ELF-1 (cell line): ENCODE results near the gene LDHB.
"Not testable (repeated sequence)": the region's sequence is repeated elsewhere in the genome, so short reads cannot be mapped to it uniquely, and the experiment has no call there.

Source experiments
- DNase-seq: peaks from one replicate; pipeline ENCODE4 v3.0.0-alpha.2; 2016; ENCODE audit warnings: low read depth, low spot score

LDHB gene

DNA sequence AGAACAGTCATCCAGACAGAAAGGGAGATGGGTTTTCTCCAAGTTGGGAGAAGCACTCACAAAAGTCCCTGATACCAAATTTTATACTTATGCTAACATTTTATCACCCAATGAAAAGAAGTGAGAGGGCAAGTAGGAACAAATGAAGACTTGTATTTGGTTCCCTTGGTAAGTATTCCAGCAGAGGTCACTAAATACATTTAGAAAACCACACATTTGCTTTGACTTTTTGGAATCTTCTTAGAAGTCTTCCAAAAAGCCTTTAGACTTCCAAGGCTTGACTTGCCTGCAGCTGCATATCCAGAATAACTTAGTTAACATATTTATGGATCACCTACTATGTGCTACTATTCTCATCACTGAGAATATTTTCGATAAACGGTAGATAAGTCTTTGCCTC is 49.9 kb downstream of the LDHB start:
- DNase-seq, result no peak

DNA sequence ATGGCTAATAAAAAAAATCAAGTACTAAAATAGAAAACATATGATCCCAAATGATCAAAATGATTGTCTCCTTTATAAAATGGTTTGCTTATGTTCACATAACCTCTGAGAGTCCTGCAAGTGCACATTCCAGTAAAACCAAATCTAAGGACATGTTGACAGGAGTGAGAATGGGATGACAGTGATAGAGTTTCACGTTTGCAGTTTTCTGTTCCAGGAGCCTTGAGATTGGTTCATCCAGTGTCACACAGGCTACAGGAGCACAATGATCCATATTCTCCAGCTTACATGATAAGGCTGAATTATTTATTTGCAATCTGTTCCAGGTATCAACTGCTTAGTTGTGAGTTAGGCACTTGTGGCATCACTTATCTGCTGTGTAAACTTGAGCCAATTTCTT is 51.5 kb downstream of the LDHB start:
- DNase-seq, result no peak

DNA sequence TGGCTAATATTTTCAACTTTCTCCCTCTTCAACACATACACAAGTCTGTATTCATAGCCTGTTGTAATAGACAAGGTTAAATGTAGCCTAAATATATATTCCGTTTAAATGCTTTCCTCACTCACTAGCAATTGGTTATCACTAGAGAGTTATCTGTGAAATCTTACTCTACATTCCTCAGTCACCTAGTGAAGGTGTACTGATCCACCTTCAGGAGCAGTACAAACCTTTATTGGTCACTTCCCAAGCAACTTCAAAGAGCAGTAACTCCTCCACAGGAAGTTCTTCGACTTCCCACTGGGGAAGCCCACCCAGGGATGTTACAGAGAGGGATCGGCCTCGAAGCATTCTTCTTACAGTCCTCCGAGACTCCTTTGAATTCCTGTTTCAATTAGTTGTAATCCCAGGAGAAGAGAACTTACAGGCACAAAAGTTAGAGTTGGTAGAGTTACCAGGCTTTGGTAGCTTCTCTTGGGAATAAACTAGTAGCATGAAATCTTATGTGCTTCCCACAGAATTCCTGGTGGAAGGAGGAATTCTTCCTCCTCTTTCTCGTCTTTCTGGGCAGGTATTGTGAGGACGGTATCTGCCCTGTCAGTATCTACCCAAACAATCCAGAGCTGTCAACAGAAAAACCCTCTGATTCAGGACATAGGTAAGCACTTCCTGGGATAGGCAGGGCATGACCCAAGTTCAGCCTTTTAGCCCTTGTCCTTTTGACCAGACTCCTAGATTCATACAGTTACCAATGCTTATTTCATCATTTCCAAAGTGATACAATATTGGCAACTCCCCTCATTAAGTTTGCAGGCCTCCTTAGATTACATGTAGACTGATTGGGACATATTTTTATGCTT is 53.2 kb downstream of the LDHB start, which contains the start of gene GYS2:
GYS2 (minus strand) TSS at position 603 of the 857 bp plus-strand sequence; CDS start at position 348, 255 bp downstream.
- DNase-seq, result peak; percentile 10

DNA sequence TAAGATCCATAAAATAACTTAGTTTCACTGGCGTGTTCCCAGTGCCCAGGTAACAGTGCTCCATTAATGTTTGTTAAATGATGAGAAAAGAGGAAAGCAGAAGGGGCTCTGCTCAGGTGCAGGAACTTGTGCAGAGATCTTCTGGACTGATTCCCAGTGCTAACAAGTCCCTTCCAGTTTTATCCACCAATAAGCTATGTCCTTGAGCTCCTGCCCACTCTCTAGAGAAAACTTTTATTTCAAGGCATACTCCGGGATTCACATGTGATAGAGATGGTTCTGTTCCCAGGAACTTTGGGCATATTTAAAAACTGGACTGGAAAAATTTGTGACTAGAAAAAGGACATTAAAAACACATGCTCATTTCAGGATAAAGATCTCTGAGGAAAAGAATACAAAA is 54.9 kb downstream of the LDHB start:
- DNase-seq, result no peak

DNA sequence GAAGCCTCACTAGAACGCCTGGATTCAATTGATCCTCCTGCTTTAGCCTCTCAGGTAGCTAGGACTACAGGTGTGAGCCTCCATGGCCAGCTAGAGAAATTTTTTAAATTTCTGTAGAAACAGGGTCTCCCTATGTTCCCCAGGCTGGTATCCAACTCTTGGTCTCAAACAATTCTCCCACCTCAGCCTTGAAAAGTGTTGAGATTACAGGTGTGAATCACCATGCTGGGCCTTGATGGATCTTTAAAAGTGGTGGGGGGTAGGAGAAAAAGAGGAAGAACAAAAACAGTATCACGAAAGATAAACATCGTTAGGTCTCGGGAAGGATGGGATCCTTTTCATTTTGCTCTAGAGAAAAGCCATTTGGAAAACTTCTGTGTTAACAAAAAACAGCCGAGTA is 57.4 kb downstream of the LDHB start:
- no peak for DNase-seq

DNA sequence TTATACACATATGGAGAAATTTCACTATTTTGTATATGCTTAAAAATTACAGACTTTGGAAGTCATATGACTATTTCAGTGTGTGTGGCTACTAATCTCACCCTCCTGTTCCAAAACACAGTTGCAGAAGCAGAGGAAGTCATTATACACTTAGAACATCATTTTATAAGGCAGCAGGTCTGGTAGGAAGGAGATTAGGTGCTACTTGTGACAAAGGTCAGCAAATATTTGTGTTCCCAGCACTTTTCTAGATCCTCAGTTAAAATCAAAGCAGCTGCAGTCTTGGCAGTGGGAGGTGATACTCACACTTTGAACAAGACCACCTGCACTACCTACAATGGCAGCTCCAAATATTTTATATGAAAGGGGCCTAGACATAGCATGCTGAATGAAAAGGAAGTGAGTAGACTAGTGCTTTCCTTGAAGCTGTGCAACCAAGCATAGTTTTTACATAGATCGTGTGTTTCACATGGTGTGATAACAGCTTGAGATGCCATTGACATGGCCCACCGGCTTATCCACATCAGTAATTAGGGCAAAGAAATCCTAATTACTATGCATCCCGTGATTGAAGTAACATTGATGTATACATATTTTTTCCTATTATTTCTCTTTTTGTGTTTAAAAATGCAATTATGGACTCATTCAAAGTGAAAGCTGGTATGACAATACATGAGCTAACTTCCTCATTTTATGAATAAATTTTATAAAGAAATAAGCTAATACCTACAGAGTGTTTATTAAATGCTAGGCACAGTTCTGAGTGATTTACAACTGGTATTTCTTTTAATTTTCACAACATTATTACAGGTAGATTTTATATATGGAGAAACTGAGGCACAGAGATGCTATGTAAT is 58.3 kb downstream of the LDHB start:
- DNase-seq, result no peak

DNA sequence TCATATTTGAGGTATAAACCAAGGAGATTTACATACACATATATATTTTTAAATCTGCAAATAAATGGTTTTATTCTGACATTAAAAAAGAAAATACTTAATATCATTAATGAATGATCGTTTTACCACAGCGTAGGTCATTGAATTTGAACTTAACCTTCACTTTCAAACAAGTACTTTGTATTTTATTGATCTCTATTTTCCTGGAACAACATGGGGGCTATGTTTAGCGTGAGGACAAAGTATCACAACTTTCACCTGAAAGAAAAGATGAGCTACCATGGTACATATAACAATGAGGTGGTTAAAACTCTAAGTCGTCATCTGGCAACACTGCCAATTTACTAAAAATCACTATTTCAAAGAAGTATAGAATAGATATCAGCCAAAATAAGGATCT is 59.0 kb downstream of the LDHB start:
- no peak for DNase-seq

DNA sequence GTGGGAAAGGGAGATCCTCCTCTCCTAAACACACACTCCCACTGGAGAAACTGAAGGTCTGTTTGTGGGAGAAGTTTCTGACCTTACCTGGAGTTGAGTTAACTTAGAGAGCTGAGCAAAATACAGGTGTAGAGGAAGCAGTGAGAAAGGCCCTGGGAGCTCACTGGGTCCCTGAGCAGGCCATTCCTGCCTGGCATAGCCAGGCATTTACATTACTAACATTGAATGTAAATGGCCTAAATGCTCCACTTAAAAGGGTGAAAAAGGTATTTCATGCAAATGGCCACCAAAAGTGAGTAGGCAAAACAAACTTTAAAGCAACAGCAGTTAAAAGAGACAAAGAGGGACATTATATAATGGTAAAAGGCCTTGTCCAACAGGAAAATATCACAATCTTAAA is 62.3 kb downstream of the LDHB start:
- not testable (repeated sequence) for DNase-seq

DNA sequence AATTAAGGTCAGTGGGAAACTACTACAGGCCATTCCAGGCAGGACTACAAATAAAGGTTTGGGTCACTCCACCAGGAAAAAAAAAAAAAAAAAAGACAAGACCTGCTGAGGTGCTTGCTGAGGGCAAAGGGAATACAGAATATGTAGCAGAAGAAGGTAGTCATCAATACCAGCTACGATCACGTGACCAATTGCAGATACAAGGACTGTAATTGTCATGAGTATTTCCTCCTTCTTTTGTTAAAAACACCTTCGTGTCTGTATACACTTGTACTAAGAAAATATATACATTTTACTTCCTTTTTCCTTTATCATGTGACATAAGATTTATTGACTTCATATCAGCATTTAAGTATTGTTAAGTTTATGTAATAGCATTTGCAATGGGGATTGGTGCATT is 72.2 kb downstream of the LDHB start:
- DNase-seq, result no peak
